Suprapubic skin (tissue), 4 donors: ENCODE measurements around the gene SHC1. TPM values are rescaled to one million over a fixed set of nuclear protein-coding genes. Genes with fewer than 3 reads are reported as not detected.
A peak's percentile ranks its signal among the peaks of the same experiment; 100 is the strongest.

Experiments used
- DNase-seq, 2 donors: peaks; one replicate each; pipeline ENCODE4 v3.0.0-alpha.2; 2019; ENCODE audit warnings: low spot score in 2 of 2
- H3K27ac ChIP-seq: fragments of 200-600 bp; sonication (generic); one replicate; pipeline ENCODE4 v1.5.1; 2019
- H3K27me3 ChIP-seq: fragments of 200-600 bp; sonication (generic); one replicate; pipeline ENCODE4 v1.5.1; 2019
- H3K36me3 ChIP-seq: fragments of 200-600 bp; sonication (generic); one replicate; pipeline ENCODE4 v1.5.1; 2019
- H3K4me1 ChIP-seq: fragments of 200-600 bp; sonication (generic); one replicate; pipeline ENCODE4 v1.5.1; 2019
- H3K4me3 ChIP-seq: fragments of 200-600 bp; sonication (generic); one replicate; pipeline ENCODE4 v1.5.1; 2019; ENCODE audit warnings: mild to moderate bottlenecking
- H3K9me3 ChIP-seq: fragments of 200-600 bp; sonication (generic); one replicate; pipeline ENCODE4 v1.5.1; 2019
- CTCF ChIP-seq, 2 donors: fragments of 200-600 bp in 1 of 2; fragments of 450-650 bp in 1 of 2; sonication (generic) in 1 of 2; IDR thresholded peaks; one replicate each; pipeline ENCODE4 v1.5.1; 2016 to 2019; ENCODE audit warnings: antibody characterized with exemption in 2 of 2, mild to moderate bottlenecking in 1 of 2, moderate library complexity in 1 of 2
- EP300 ChIP-seq: sonication (generic); formaldehyde crosslinking; IDR thresholded peaks from one replicate; pipeline ENCODE4 v1.6.1; 2017; ENCODE audit warnings: antibody characterized with exemption
- POLR2A ChIP-seq, 2 donors: fragments of 450-650 bp; IDR thresholded peaks; one replicate each; pipeline ENCODE4 v1.6.1; 2017; ENCODE audit warnings: antibody characterized with exemption in 2 of 2, mild to moderate bottlenecking in 2 of 2, moderate library complexity in 2 of 2
- POLR2AphosphoS5 ChIP-seq, 3 donors: sonication (generic); formaldehyde crosslinking; IDR thresholded peaks; one replicate each; pipeline ENCODE4 v1.6.1; 2017; ENCODE audit warnings: antibody characterized with exemption in 3 of 3
- WGBS: methylation state at CpG from one replicate; pipeline ENCODE4 v1.1.5; 2018; 5-methylcytosine and 5-hydroxymethylcytosine counted together
- total RNA-seq, 4 donors: library from RNA; depleted of rRNA; stranded (reverse); fragments of >200 nt; gene quantifications; one replicate each; pipeline ENCODE4 v1.1.0, GENCODE V29; 2016

Gene SHC1
- total RNA-seq, 4 donors from 2014 or later = 54.5 to 102 (median 69.5) TPM

- Histone ChIP-seq H3K4me3 (no peak overlapping the region), H3K36me3 (peaks cover 20% of the 10 kb centered on the region), H3K27ac (no peak overlapping the region), H3K9me3 (no peaks in the 10 kb centered on the region), H3K27me3 (no peaks in the 10 kb centered on the region), H3K4me1 (peaks cover 72% of the 10 kb centered on the region)
- TF ChIP-seq POLR2AphosphoS5 (IDR thresholded peaks at IDR 0.05) (no peak), POLR2A (IDR thresholded peaks at IDR 0.05) (no peak), EP300 (no peak), CTCF (IDR thresholded peaks at IDR 0.05) (no peak)
- DNase-seq = no peak
- WGBS = 76% methylated on average over 2 of the region's 2 CpGs
Observed at GRCh38 chr1:154958036-154958435, 12.5 kb downstream of the SHC1 start.

GRCh38 chr1:154957091-154957657 lies 13.4 kb downstream of the SHC1 start:
- H3K27ac ChIP-seq = peak overlapping the region; percentile 76
- no peaks in the 10 kb centered on the region for H3K9me3 ChIP-seq
- H3K4me1 ChIP-seq = peaks cover 70% of the 10 kb centered on the region
- H3K36me3 ChIP-seq = peaks cover 16% of the 10 kb centered on the region
- WGBS = 28% methylated on average over 9 of the region's 9 CpGs
- no peaks in the 10 kb centered on the region for H3K27me3 ChIP-seq
- no peak overlapping the region for H3K4me3 ChIP-seq
- no peak for TF ChIP-seq POLR2A (IDR thresholded peaks at IDR 0.05)
- TF ChIP-seq POLR2AphosphoS5 (IDR thresholded peaks at IDR 0.05) = no peak
- TF ChIP-seq CTCF (IDR thresholded peaks at IDR 0.05) = no peak
- TF ChIP-seq EP300 = no peak
- no peak for DNase-seq

- WGBS = 12% methylated on average over 6 of the region's 6 CpGs
- no peak for DNase-seq
- Histone ChIP-seq H3K4me1 (peaks cover 67% of the 10 kb centered on the region), H3K9me3 (no peaks in the 10 kb centered on the region), H3K36me3 (peaks cover 16% of the 10 kb centered on the region), H3K4me3 (peak overlapping the region; percentile 54), H3K27me3 (no peaks in the 10 kb centered on the region), H3K27ac (peak overlapping the region; percentile 76)
- TF ChIP-seq POLR2A (IDR thresholded peaks at IDR 0.05) (no peak), POLR2AphosphoS5 (IDR thresholded peaks at IDR 0.05) (no peak), CTCF (IDR thresholded peaks at IDR 0.05) (no peak), EP300 (no peak)
Observed at GRCh38 chr1:154956544-154956941, 14.0 kb downstream of the SHC1 start.

- peak; percentile 87 to 88 for DNase-seq
- Histone ChIP-seq H3K27ac (peak within 1 kb of the TSS; percentile 76), H3K36me3 (peaks cover 22% of the 10 kb centered on the region), H3K4me1 (peaks cover 63% of the 10 kb centered on the region), H3K9me3 (no peaks in the 10 kb centered on the region), H3K4me3 (peak within 1 kb of the TSS; percentile 54), H3K27me3 (no peaks in the 10 kb centered on the region)
- WGBS = 0% methylated on average over 18 of the region's 18 CpGs
- TF ChIP-seq CTCF (IDR thresholded peaks at IDR 0.05) (peak in 1 of 2 donors; percentile 9), POLR2AphosphoS5 (IDR thresholded peaks at IDR 0.05) (no peak), POLR2A (IDR thresholded peaks at IDR 0.05) (peak in 1 of 2 donors; percentile 28), EP300 (no peak)
Observed at GRCh38 chr1:154955718-154956543, 14.6 kb downstream of the SHC1 start, which contains the start of gene PBXIP1. PBXIP1 (minus strand) TSS chr1:154956099; CDS start chr1:154953721, 2,378 bp downstream.

- H3K27me3 ChIP-seq = no peaks in the 10 kb centered on the region
Observed at GRCh38 chr1:154955039-154955717, 15.4 kb downstream of the SHC1 start.

More at GRCh38 chr1:154955039-154955717, 15.4 kb downstream of the SHC1 start:
- peaks cover 56% of the 10 kb centered on the region for H3K4me1 ChIP-seq
- no peaks in the 10 kb centered on the region for H3K9me3 ChIP-seq
- peak overlapping the region; percentile 76 for H3K27ac ChIP-seq
- peaks cover 30% of the 10 kb centered on the region for H3K36me3 ChIP-seq
- DNase-seq = no peak
- WGBS = 10% methylated on average over 3 of the region's 4 CpGs
- H3K4me3 ChIP-seq = peak overlapping the region; percentile 54
- TF ChIP-seq POLR2AphosphoS5 (IDR thresholded peaks at IDR 0.05) (no peak), POLR2A (IDR thresholded peaks at IDR 0.05) (no peak), CTCF (IDR thresholded peaks at IDR 0.05) (no peak), EP300 (no peak)
